ENCODE results near the gene TXNRD2. TPM values are rescaled to one million over a fixed set of nuclear protein-coding genes. Genes with fewer than 3 reads are reported as not detected.

Gene TXNRD2
- polyA plus RNA-seq, 1 donor from 2014 or later = 4.1 TPM

GRCh38 chr22:19975707-19976035 lies 34.1 kb upstream of the TXNRD2 start:
- H3K9me3 ChIP-seq (ENCODE audit: low read length) = no peaks in the 10 kb centered on the region
- no peak overlapping the region for H3K4me3 ChIP-seq (ENCODE audit: low read length)
- no peaks in the 10 kb centered on the region for H3K79me2 ChIP-seq (replicated peaks; ENCODE audit: insufficient read depth, low read length)
- no peaks in the 10 kb centered on the region for H3F3A ChIP-seq (ENCODE audit: insufficient read depth, low read length, poor library complexity, severe bottlenecking)
- no peaks in the 10 kb centered on the region for H3K9me2 ChIP-seq (ENCODE audit: insufficient read depth, low read length)
- TF ChIP-seq MXI1 (conservative IDR thresholded peaks at IDR 0.05; ENCODE audit: poor library complexity, severe bottlenecking) = no peak
- H3K27ac ChIP-seq (ENCODE audit: low read length) = no peak overlapping the region
- H2AFZ ChIP-seq (ENCODE audit: low read depth, low read length) = no peak overlapping the region
- H3K36me3 ChIP-seq (ENCODE audit: insufficient read depth, low read length) = peaks cover 8% of the 10 kb centered on the region
- H3K27me3 ChIP-seq (ENCODE audit: insufficient read depth, low read depth, low read length) = no peaks in the 10 kb centered on the region
- no peak overlapping the region for H3K9ac ChIP-seq (ENCODE audit: low read length)
- H4K20me1 ChIP-seq (ENCODE audit: insufficient read depth) = no peaks in the 10 kb centered on the region
- H3K4me2 ChIP-seq (ENCODE audit: low read length) = no peak overlapping the region

DNA sequence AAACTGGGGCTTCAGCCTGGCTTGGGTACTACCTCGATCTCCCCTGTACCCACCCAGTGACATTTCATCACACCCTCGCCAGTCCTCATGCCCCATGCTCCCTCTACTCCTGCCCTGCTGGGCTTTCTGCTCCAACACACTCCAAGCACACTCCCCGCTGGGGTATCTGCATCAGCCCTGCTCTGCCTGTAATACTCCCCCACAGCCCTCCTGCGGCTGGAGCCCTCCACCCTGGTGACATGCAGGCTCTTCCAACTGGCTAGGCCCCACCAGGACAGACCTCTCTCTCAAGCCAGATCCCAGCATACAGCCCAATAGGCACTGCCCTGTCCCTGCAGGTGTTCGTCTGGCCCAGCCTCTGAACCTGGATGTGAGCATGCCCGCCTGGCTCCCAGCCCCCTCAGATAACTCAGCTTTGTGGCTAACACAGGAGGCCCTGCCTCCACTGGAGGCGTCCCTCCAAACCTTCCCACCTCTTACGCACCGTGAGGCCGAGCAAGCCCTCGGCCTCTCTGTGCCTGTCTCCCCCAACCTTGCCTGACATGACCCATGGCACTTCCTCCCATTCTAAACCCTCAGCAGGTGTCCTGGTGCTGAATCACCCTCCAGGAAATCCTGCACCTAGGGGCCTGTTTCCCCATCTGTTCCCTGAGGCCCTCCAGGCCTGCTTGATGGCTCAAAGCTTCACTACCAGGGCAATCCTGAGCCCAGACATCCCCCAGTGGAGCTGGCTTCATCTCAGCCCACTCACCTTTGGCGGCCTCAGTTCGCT lies 33.5 kb upstream of the TXNRD2 start:
- peaks cover 11% of the 10 kb centered on the region for H3K36me3 ChIP-seq (ENCODE audit: insufficient read depth, low read length)
- no peak for TF ChIP-seq MXI1 (conservative IDR thresholded peaks at IDR 0.05; ENCODE audit: poor library complexity, severe bottlenecking)
- TF ChIP-seq POLR2AphosphoS5 (IDR thresholded peaks at IDR 0.05) = no peak
- TF ChIP-seq EZH2 (IDR thresholded peaks at IDR 0.05; ENCODE audit: borderline replicate concordance, insufficient read depth, low read length, poor library complexity, severe bottlenecking) = no peak
- no peak for TF ChIP-seq EP300 (conservative IDR thresholded peaks at IDR 0.05; ENCODE audit: poor library complexity, severe bottlenecking)
- no peak for TF ChIP-seq CTCF (IDR thresholded peaks at IDR 0.05; ENCODE audit: poor library complexity, severe bottlenecking)
- no peak for TF ChIP-seq SMC3 (conservative IDR thresholded peaks at IDR 0.05; ENCODE audit: poor library complexity)
- TF ChIP-seq TAF1 (IDR thresholded peaks at IDR 0.05; ENCODE audit: low read depth) = no peak
- no peak for TF ChIP-seq REST (IDR thresholded peaks at IDR 0.05; ENCODE audit: borderline replicate concordance)
- no peak for TF ChIP-seq RAD21 (conservative IDR thresholded peaks at IDR 0.05)
- H3F3A ChIP-seq (ENCODE audit: insufficient read depth, low read length, poor library complexity, severe bottlenecking) = no peaks in the 10 kb centered on the region
- H3K9ac ChIP-seq (ENCODE audit: low read length) = no peak overlapping the region
- H3K27me3 ChIP-seq (ENCODE audit: insufficient read depth, low read depth, low read length) = no peaks in the 10 kb centered on the region
- H3K4me2 ChIP-seq (ENCODE audit: low read length) = no peak overlapping the region
- H3K27ac ChIP-seq (ENCODE audit: low read length) = no peak overlapping the region
- H3K79me2 ChIP-seq (replicated peaks; ENCODE audit: insufficient read depth, low read length) = no peaks in the 10 kb centered on the region
- no peak overlapping the region for H2AFZ ChIP-seq (ENCODE audit: low read depth, low read length)
- H3K9me3 ChIP-seq (ENCODE audit: low read length) = no peaks in the 10 kb centered on the region
- no peaks in the 10 kb centered on the region for H3K9me2 ChIP-seq (ENCODE audit: insufficient read depth, low read length)
- H3K4me3 ChIP-seq (ENCODE audit: low read length) = no peak overlapping the region
- H4K20me1 ChIP-seq (ENCODE audit: insufficient read depth) = no peaks in the 10 kb centered on the region
